HCEC 1CT (cell line): ENCODE measurements around the gene OR4X1.
"Not testable (repeated sequence)": the region's sequence is repeated elsewhere in the genome, so short reads cannot be mapped to it uniquely, and the experiment has no call there.

Experiments used
- DNase-seq: peaks from one replicate; pipeline ENCODE4 v3.0.0-alpha.2; 2017

Gene OR4X1, protein sequence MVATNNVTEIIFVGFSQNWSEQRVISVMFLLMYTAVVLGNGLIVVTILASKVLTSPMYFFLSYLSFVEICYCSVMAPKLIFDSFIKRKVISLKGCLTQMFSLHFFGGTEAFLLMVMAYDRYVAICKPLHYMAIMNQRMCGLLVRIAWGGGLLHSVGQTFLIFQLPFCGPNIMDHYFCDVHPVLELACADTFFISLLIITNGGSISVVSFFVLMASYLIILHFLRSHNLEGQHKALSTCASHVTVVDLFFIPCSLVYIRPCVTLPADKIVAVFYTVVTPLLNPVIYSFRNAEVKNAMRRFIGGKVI

DNA sequence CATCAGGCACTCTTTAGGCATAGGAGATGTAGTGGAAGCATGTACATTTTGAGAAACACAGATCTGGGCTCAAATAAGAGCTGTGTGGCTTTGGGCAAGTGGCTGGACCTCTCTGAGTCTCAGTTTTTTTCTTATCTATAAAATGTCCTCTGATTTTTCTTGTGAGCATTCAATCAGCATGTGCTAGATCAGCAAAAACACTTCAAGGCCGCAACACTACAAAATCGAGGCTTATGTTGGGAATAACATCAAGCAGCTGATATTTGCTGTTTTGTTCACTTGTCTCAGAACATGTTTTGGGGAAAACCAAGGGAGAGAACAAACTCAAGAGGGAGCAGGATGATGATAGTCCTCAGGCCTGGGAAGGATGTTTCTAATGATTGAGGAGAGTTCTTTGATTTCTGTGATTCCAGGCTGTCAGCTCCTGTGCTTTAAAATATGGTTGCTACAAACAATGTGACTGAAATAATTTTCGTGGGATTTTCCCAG lies at the start of gene OR4X1:
TSS of gene OR4X1 (plus strand) at position 439 of the 489 bp plus-strand sequence. CDS start at position 439, 0 bp downstream.
- DNase-seq = no peak

DNA sequence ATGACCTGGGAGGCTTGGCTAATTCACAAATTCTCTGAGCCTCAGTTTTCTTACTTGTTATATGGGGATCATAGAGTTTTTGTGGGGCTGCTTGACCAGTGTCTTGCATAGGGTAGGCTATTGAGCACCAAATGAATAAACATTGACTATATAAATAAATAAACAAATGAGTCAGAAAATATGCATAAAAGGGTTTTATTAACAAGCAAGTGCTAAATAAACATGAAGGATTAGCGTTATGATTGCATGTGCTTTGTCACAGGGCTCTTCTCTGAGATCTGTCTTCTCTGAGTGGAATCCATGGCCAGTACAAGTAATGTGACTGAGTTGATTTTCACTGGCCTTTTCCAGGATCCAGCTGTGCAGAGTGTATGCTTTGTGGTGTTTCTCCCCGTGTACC lies 47.2 kb upstream of the OR4X1 start, which contains the start of gene OR4B1:
TSS of gene OR4B1 (plus strand) at position 301 of the 400 bp plus-strand sequence. CDS start at position 301, 0 bp downstream.
- no peak for DNase-seq

DNA sequence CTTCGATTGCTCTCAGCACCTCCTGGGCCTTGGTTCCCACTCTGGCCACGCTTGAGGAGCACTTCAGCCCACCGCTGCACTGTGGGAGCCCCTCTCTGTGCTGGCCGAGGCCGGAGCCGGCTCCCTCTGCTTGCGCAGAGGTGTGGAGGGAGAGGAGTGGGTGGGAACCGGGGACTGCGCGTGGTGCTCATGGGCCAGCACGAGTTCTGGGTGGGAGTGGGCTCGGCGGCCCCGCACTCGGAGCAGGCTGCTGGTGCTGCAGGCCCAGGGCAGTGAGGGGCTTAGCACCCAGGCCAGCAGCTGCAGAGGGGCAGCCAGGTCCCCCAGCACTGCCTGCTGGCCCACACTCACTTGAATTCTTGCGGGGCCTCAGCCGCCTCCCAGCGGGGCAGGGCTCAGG lies 34.9 kb upstream of the OR4X1 start:
- DNase-seq = no peak

DNA sequence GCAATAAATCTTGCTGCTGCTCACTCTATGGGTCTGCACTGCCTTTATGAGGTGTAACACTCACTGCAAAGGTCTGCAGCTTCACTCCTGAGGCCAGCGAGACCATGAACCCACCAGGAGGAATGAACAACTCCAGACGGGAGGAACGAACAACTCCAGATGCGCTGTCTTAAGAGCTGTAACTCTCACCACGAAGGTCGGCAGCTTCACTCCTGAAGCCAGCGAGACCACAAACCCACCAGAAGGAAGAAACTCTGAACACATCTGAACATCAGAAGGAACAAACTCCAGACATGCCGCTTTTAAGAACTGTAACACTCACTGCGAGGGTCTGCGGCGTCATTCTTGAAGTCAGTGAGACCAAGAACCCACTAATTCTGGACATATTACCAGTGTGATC lies 33.6 kb upstream of the OR4X1 start:
- not testable (repeated sequence) for DNase-seq

DNA sequence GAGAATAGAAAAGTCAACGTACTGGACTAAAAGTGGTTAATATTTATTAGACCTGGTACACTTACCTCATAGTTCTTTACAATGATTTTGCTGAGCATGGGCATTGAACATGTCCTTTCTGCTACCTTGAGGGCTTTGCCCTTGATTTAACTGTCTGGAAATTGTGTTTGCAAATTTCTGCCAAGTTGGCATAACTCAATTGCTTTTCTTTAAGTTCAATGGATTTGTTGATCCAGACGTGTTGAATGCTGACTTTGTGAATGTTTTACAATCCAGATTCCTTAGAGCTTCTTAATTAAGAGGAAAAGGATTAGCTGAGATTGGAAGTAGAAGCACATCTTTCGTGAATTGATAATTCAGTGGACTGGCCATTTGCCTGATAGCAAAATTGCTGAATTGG lies 25.9 kb upstream of the OR4X1 start:
- no peak for DNase-seq

DNA sequence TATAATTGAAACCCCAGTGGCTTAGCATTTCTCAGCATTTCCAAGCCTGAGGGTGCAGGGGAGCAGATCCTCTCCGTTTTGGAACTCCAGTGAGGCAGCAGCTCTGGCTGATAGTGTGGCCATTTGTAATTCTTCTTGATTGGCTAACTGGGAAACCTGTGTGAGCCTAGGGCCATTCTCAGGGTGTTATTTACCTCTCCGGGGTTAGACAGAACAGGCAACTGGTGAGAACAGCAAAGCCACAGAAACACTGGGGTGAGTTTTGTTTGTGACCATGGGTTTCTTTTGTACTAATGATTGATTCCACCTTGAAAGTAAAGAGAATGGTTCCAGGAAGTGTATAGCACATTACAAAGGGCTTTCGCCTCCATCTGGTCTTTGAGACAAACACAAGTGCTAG lies 21.2 kb upstream of the OR4X1 start:
- no peak for DNase-seq

DNA sequence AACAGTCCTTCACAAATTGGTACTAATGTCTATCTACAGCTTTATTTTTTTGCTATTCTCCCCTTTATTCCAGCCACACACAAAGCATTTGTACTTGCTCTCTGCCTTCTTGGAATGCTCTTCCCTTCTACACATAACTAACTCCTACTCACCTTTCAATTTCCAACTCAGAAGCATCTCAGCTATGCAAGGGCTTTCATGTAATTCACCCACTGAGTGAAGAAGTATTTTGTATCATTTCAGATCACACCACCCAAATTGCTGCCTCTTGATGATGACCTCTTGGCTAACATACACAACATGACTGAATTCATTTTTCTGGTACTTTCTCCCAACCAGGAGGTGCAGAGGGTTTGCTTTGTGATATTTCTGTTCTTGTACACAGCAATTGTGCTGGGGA lies 18.9 kb upstream of the OR4X1 start, which contains the start of gene OR4X2:
TSS of gene OR4X2 (plus strand) at position 301 of the 400 bp plus-strand sequence. CDS start at position 301, 0 bp downstream.
- DNase-seq = no peak

DNA sequence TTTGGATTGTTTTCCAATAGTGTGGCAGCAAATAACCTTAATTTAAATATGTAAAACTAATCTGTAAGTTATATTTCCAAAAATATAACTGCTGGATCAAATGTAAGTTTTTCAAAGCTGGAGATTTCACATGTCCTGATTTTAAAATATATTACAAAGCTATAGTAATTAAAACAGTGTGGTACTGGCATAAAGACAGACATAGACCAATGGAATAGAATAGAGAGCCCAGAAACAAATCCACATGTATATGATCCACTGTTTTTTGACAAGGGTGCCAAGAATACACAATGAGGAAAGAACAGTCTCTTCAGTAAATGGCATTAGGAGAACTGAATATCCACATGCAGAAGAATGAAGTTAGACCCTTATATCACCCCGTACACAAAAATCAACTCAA lies 14.8 kb upstream of the OR4X1 start:
- no peak for DNase-seq

DNA sequence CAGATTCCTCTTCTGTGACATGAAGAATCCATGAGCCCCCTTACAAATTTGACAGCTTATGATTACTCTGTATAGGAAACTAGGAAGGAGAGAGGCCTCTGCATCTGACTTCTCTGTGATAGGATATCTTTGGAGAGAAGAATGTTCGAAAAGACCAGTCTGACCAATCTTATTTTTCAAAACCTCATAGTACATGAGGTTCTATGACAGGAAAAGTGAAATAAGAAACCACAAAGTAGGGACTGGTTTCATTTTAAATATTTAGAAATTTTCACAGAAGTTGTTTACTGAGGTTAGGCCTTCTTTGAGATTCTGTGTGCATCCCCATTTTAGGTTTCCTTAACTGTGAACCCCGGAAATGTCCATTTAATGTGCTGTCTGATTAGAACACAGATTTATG lies 2.1 kb upstream of the OR4X1 start:
- no peak for DNase-seq

DNA sequence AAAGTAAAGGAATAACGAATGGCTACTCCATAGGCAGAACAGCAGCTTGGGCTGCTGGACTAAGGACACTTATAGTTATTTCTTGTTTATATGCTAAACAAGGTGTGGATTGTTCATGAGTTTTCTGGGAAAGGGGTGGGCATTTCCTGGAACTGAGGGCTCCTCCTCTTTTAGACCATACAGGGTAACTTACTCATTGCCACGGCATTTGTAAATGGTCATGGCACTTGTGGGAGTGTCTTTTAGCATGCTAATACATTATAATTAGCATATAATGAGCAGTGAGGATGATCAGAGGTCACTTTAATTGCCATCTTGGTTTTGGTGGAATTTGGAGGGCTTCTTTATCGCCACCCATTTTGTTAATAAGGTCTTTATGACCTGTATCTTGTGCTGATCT lies 7.0 kb downstream of the OR4X1 start:
- no peak for DNase-seq

DNA sequence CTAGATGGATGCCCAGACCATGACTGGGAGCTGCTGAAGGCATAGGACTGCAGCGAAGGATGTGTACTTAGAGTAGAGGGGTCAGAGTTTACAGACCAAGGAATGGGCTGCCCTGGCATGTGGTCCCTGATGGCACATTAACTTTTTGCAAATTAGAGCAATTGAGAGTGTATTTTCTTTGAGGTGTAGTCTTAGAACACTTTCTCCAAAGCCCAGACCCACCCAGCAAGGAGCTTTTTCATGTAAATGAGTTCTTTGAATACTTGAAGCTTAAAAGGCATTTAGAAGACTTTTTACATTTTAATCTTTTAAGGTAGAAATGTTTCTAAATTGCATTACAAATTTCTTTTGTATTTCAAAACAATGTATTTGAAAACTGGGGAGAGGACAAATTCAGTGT lies 8.9 kb downstream of the OR4X1 start:
- DNase-seq = no peak

DNA sequence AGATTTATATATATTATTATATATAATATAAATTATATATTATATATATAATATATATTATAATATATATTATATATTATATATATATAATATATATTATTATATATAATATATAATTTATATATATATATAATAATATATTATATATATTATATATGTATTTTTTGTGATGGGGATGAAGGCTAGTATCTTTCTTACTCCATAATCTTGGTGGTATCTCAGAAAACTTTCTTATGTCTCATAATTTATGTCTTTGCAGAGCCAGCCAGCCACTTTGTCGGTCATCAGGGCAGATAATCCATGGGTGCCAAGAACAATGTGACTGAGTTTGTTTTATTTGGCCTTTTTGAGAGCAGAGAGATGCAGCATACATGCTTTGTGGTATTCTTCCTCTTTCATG lies 42.3 kb downstream of the OR4X1 start, which contains the start of gene OR4S1:
TSS of gene OR4S1 (plus strand) at position 301 of the 400 bp plus-strand sequence. CDS start at position 301, 0 bp downstream.
- no peak for DNase-seq

DNA sequence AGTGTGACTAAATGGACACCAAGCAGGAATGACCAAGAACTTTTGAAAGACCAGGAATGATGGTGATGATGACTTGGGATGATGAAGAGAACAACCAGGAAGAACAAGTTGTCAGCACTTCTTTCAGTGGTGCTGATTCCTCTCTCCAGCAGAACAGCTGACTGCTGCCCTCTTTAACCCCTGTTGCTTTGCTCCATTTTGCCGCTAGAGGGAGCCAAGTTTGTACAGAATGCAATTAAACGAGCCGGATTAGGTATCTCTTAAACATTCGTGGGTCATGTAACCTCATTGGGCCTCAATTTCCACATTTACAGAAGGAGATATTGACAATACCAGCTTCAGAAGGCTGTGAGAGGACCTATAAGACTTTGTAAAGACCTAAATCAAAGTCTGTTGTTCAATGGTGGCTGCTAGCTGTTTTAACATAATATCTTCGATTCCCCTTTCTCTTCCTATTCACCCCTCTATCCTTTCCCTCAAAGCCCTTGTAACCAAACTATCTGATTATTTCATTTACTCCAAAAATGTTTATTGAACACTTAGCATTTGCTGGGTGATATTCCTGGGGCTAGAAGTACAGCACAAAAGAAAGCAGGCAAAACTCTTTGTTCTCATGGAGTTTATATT lies 44.2 kb downstream of the OR4X1 start:
- DNase-seq = peak; percentile 14

DNA sequence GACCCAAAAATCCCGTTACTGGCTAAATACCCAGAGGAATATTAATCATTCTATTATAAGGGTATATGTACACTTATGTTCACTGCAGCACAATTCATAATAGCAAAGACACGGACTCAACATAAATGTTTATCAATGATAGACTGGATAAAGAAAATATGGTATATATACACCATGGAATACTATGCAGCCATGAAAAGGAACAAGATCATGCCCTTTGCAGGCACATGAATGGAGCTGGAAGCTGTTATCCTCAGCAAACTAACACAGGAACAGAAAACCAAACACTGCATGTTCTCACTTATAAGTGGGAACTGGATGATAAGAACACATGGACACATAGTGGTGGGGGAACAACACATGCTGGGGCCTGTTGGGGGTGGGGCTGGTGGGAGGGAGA lies 49.9 kb downstream of the OR4X1 start:
- DNase-seq = not testable (repeated sequence)
